ENCODE measurements around the gene ZFPM1. TPM values are rescaled to one million over a fixed set of nuclear protein-coding genes. Genes with fewer than 3 reads are reported as not detected.

ZFPM1 gene
- total RNA-seq, 1 donor from 2014 or later = 5.6 TPM

- Histone ChIP-seq H3K4me1 (peaks cover 10% of the 10 kb centered on the region), H3K36me3 (no peaks in the 10 kb centered on the region), H3K27ac (no peak overlapping the region), H3K9me3 (no peaks in the 10 kb centered on the region), H3K27me3 (ENCODE audit: low read depth) (no peaks in the 10 kb centered on the region), H3K4me3 (no peak overlapping the region)
- DNase-seq (no peak), ATAC-seq (no peak)
- no peak for TF ChIP-seq CTCF (IDR thresholded peaks at IDR 0.05)
- intact Hi-C loops (cut with DNase I) = no loop called here
Measured at GRCh38 chr16:88500255-88500661, 47.2 kb downstream of the ZFPM1 start.

GRCh38 chr16:88502371-88502770, 49.3 kb downstream of the ZFPM1 start:
- TF ChIP-seq CTCF (IDR thresholded peaks at IDR 0.05) = no peak

GRCh38 chr16:88502776-88503280, 49.7 kb downstream of the ZFPM1 start:
- H3K27ac ChIP-seq = no peak overlapping the region
- intact Hi-C loops (cut with DNase I) = no loop called here
- H3K9me3 ChIP-seq = no peaks in the 10 kb centered on the region
- no peak for ATAC-seq
- no peak for TF ChIP-seq CTCF (IDR thresholded peaks at IDR 0.05)
- no peak overlapping the region for H3K4me3 ChIP-seq
- H3K36me3 ChIP-seq = no peaks in the 10 kb centered on the region
- no peaks in the 10 kb centered on the region for H3K27me3 ChIP-seq (ENCODE audit: low read depth)
- DNase-seq = no peak
- peaks cover 10% of the 10 kb centered on the region for H3K4me1 ChIP-seq

More at GRCh38 chr16:88502371-88502770, 49.3 kb downstream of the ZFPM1 start:
- Histone ChIP-seq H3K4me3 (no peak overlapping the region), H3K4me1 (peaks cover 10% of the 10 kb centered on the region), H3K27ac (no peak overlapping the region), H3K27me3 (ENCODE audit: low read depth) (no peaks in the 10 kb centered on the region), H3K36me3 (no peaks in the 10 kb centered on the region), H3K9me3 (no peaks in the 10 kb centered on the region)
- DNase-seq (no peak), ATAC-seq (no peak)
- intact Hi-C loops (cut with DNase I) = no loop called here

GRCh38 chr16:88503374-88503770, 50.3 kb downstream of the ZFPM1 start:
- no peak for DNase-seq
- Histone ChIP-seq H3K4me1 (peaks cover 10% of the 10 kb centered on the region), H3K36me3 (no peaks in the 10 kb centered on the region), H3K27ac (no peak overlapping the region), H3K27me3 (ENCODE audit: low read depth) (no peaks in the 10 kb centered on the region), H3K4me3 (no peak overlapping the region), H3K9me3 (no peaks in the 10 kb centered on the region)
- ATAC-seq = no peak
- no peak for TF ChIP-seq CTCF (IDR thresholded peaks at IDR 0.05)
- intact Hi-C loops (cut with DNase I) = no loop called here

GRCh38 chr16:88503771-88504488, 50.9 kb downstream of the ZFPM1 start:
- intact Hi-C loops (cut with DNase I) = no loop called here
- no peak for TF ChIP-seq CTCF (IDR thresholded peaks at IDR 0.05)
- no peak for DNase-seq
- no peak overlapping the region for H3K27ac ChIP-seq
- peaks cover 8% of the 10 kb centered on the region for H3K4me1 ChIP-seq
- no peak for ATAC-seq
- H3K36me3 ChIP-seq = no peaks in the 10 kb centered on the region
- no peaks in the 10 kb centered on the region for H3K27me3 ChIP-seq (ENCODE audit: low read depth)
- no peak overlapping the region for H3K4me3 ChIP-seq
- no peaks in the 10 kb centered on the region for H3K9me3 ChIP-seq

All from lower lobe of right lung (tissue), 2 donors.